Measurements from ENCODE around the gene ABTB1. TPM values are rescaled to one million over a fixed set of nuclear protein-coding genes. Genes with fewer than 3 reads are reported as not detected.

Gene ABTB1
- total RNA-seq, 4 donors from 2014 or later: 25.3 to 50.3 (median 35.8) TPM

DNA sequence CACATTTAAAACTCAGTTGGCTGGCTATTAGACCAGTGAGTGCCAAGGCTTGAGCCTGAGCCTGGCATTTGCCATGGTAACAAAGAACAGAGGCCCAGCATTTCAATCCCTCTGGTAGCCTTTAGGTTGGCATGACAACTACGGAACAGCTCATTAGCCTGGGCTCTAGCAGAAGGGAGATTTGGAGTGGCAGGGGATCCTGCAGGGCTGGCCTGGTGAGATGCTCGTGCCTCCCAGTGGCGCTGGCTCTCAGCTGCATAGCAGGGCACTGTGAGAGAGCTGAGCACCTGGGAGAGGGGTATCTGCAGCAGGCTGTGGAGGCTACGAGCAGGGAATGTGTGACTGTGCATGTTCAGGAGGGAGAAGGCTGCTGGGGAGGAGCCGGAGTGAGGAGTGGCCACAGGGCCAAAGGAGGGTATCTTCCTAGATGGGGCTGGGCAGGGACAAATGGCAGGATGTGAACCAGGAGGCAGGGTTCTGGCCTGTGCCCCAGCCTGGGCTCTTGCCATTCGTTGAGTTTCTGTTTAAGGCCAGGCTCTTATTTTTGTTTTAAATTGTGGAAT is 5.6 kb upstream of the ABTB1 start:
- Histone ChIP-seq H3K27ac (no peak overlapping the region), H3K36me3 (no peaks in the 10 kb centered on the region), H3K4me3 (no peak overlapping the region), H3K27me3 (no peaks in the 10 kb centered on the region), H3K9me3 (no peaks in the 10 kb centered on the region), H3K4me1 (peaks cover 0 to 12% (median 6%) of the 10 kb centered on the region in 3 donors)
- TF ChIP-seq CTCF (IDR thresholded peaks at IDR 0.05) (no peak), POLR2A (IDR thresholded peaks at IDR 0.05) (no peak), EP300 (IDR thresholded peaks at IDR 0.05) (no peak), POLR2AphosphoS5 (IDR thresholded peaks at IDR 0.05) (no peak)
- WGBS, 2 donors (ENCODE audit: low coverage in 1 of 2): 66% methylated on average over 4 of the region's 6 CpGs; no CpG with 5 or more reads in 1 of the 2 donors
- no peak for ATAC-seq

GRCh38 chr3:127668906-127669305 is 3.8 kb upstream of the ABTB1 start:
- Histone ChIP-seq H3K36me3 (no peaks in the 10 kb centered on the region), H3K9me3 (no peaks in the 10 kb centered on the region), H3K4me1 (peaks cover 2 to 23% (median 8%) of the 10 kb centered on the region in 3 donors), H3K27me3 (no peaks in the 10 kb centered on the region), H3K4me3 (no peak overlapping the region), H3K27ac (no peak overlapping the region)
- TF ChIP-seq POLR2AphosphoS5 (IDR thresholded peaks at IDR 0.05) (no peak), EP300 (IDR thresholded peaks at IDR 0.05) (no peak), POLR2A (IDR thresholded peaks at IDR 0.05) (no peak), CTCF (IDR thresholded peaks at IDR 0.05) (no peak)
- ATAC-seq: no peak
- 91 to 100% methylated on average over 2 to 4 of the region's 7 CpGs for WGBS, 2 donors (ENCODE audit: low coverage in 1 of 2)

DNA sequence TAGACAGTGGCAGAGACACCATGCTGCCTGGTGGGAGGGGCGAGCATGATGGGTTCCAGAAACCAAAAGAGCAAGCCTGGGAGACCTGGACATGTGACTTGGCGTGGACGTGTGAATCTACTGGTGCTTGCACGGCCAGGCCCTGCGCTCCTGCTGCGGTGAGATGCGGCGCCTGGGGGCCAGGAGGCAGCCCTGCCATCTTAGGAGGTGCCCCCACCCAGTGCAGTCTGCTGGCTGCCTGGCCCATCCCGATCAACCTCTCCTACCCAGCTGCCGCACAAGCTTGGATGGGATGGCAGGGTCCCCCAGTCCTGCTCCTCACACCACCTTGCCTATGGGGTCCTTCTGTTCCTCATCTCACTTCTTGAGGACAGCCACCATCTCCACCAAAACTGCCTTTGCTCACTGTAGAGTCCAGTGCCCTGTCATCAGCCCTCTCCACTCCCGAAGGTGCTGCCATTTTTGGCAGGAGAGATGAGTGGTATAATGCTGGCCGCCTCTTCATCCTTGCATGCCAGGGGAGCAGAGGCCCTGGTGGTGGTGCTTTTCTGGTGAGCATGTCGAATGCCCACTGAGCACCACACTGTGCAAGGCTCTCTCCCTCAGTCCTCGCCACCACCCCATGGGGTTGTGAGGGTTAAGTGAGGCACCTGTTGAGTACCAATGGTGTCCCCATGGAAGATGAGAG is 3.1 kb upstream of the ABTB1 start:
- Histone ChIP-seq H3K9me3 (no peaks in the 10 kb centered on the region), H3K36me3 (peaks cover 0 to 3% of the 10 kb centered on the region in 2 donors), H3K27me3 (no peaks in the 10 kb centered on the region), H3K4me3 (no peak overlapping the region), H3K27ac (no peak overlapping the region), H3K4me1 (peaks cover 2 to 31% (median 13%) of the 10 kb centered on the region in 3 donors)
- TF ChIP-seq POLR2AphosphoS5 (IDR thresholded peaks at IDR 0.05): no peak
- no peak for TF ChIP-seq EP300 (IDR thresholded peaks at IDR 0.05)
- no peak for TF ChIP-seq POLR2A (IDR thresholded peaks at IDR 0.05)
- no peak for TF ChIP-seq CTCF (IDR thresholded peaks at IDR 0.05)
- no peak for ATAC-seq
- WGBS, 2 donors (ENCODE audit: low coverage in 1 of 2): 84% methylated on average over 7 of the region's 14 CpGs; no CpG with 5 or more reads in 1 of the 2 donors

DNA sequence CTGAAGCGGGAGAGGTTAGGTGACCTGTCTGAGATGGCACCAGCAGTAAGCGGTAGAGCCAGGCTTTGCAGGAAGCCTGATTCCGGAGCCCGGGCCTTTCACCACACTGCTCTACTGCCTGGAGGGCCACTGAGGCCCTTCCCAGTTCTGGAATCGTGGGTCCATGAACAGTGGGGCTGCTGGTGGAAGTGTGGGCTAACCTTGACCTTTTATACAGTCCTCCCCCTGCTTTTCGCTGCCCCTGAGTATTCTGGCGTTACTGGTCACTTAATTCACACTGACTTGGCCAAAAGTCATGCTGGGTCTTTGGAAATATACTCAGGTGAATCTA is 2.6 kb upstream of the ABTB1 start:
- Histone ChIP-seq H3K4me3 (no peak overlapping the region), H3K9me3 (no peaks in the 10 kb centered on the region), H3K27ac (no peak overlapping the region), H3K36me3 (peaks cover 0 to 7% of the 10 kb centered on the region in 2 donors), H3K27me3 (no peaks in the 10 kb centered on the region), H3K4me1 (peaks cover 2 to 36% (median 13%) of the 10 kb centered on the region in 3 donors)
- no peak for ATAC-seq
- TF ChIP-seq POLR2AphosphoS5 (IDR thresholded peaks at IDR 0.05): no peak
- TF ChIP-seq CTCF (IDR thresholded peaks at IDR 0.05): no peak
- no peak for TF ChIP-seq EP300 (IDR thresholded peaks at IDR 0.05)
- no peak for TF ChIP-seq POLR2A (IDR thresholded peaks at IDR 0.05)
- WGBS, 2 donors (ENCODE audit: low coverage in 1 of 2): 100% methylated on average over 2 of the region's 7 CpGs; no CpG with 5 or more reads in 1 of the 2 donors

Measured in gastroesophageal sphincter (tissue), 4 donors.